Peyer's patch (tissue), 4 donors: ENCODE results near the gene FRMPD4.

Experiments
- CTCF ChIP-seq, 6 experiments: fragments of 450-650 bp in 4 of 6; fragments of 200-600 bp in 2 of 6; sonication (generic) in 1 of 6; IDR thresholded peaks; one replicate each; pipeline ENCODE4 v1.5.1; 2017 to 2019; ENCODE audit warnings: antibody characterized with exemption in 6 of 6, mild to moderate bottlenecking in 3 of 6, moderate library complexity in 1 of 6
- POLR2A ChIP-seq, 2 donors: fragments of 450-650 bp; IDR thresholded peaks; one replicate each; pipeline ENCODE4 v1.5.1; 2017; ENCODE audit warnings: antibody characterized with exemption in 2 of 2, mild to moderate bottlenecking in 2 of 2, moderate library complexity in 2 of 2

GRCh38 chrX:12554206-12554605 is 415.9 kb downstream of the FRMPD4 start:
- TF ChIP-seq CTCF (IDR thresholded peaks at IDR 0.05) (no peak), POLR2A (IDR thresholded peaks at IDR 0.05) (no peak)
